HepG2 (cell line): ENCODE data around the gene CALY. TPM values are rescaled to one million over a fixed set of nuclear protein-coding genes. Genes with fewer than 3 reads are reported as not detected.

Source experiments
- CENPT ChIP-seq: sonication (generic); formaldehyde crosslinking; IDR thresholded peaks from 2 replicates; pipeline ENCODE4 v1.8.0; 2022; ENCODE audit warnings: low read depth, mild to moderate bottlenecking, moderate library complexity, missing genetic modification reagents
- CHD2 ChIP-seq: IDR thresholded peaks from 2 replicates; pipeline ENCODE4 v1.6.1; 2011; ENCODE audit warnings: low read depth, low read length, improper control_type of control experiment
- GATAD2A ChIP-seq: IDR thresholded peaks from 2 replicates; pipeline ENCODE4 v1.6.1; 2016
- IKZF4 ChIP-seq: sonication (generic); formaldehyde crosslinking; IDR thresholded peaks from 2 replicates; pipeline ENCODE4 v1.5.1; 2020; ENCODE audit warnings: borderline replicate concordance, mild to moderate bottlenecking, low read depth, missing genetic modification reagents; ENCODE audit errors: not compliant biosample characterization
- NFYC ChIP-seq: IDR thresholded peaks from 2 replicates; pipeline ENCODE4 v1.6.1; 2016; ENCODE audit warnings: missing genetic modification reagents, missing compliant biosample characterization
- NR2C2 ChIP-seq: sonication (generic); formaldehyde crosslinking; IDR thresholded peaks from 2 replicates; pipeline ENCODE4 v1.4.0; 2020; ENCODE audit warnings: missing genetic modification reagents, mild to moderate bottlenecking, moderate library complexity, borderline replicate concordance
- PAF1 ChIP-seq: IDR thresholded peaks from 2 replicates; pipeline ENCODE4 v1.6.1; 2016; ENCODE audit warnings: missing genetic modification reagents, missing compliant biosample characterization
- RAD21 ChIP-seq: fragments of 450-650 bp; formaldehyde crosslinking; IDR thresholded peaks from 2 replicates; pipeline ENCODE4 v1.5.0; 2020; ENCODE audit warnings: mild to moderate bottlenecking
- SRSF4 ChIP-seq: fragments of 200-400 bp; formaldehyde crosslinking; IDR thresholded peaks from one replicate; pipeline ENCODE4 v1.6.1; 2018; ENCODE audit warnings: mild to moderate bottlenecking, low read depth, low read length, moderate library complexity; ENCODE audit not compliant: poor library complexity, severe bottlenecking
- SYNCRIP ChIP-seq: fragments of 200-400 bp; formaldehyde crosslinking; IDR thresholded peaks from 2 replicates; pipeline ENCODE4 v1.6.1; 2018; ENCODE audit warnings: mild to moderate bottlenecking, low read depth, low read length; ENCODE audit not compliant: insufficient read depth
- ZBTB7A ChIP-seq: sonication (generic); formaldehyde crosslinking; IDR thresholded peaks from 2 replicates; pipeline ENCODE4 v1.8.0; 2022; ENCODE audit warnings: mild to moderate bottlenecking, missing genetic modification reagents
- ZNF232 ChIP-seq: sonication (generic); formaldehyde crosslinking; IDR thresholded peaks from 2 replicates; pipeline ENCODE4 v1.4.0; 2020; ENCODE audit warnings: missing genetic modification reagents, borderline replicate concordance
- ZNF430 ChIP-seq: sonication (generic); formaldehyde crosslinking; IDR thresholded peaks from 2 replicates; pipeline ENCODE4 v1.9.0; 2021; ENCODE audit warnings: mild to moderate bottlenecking, missing genetic modification reagents
- ZNF432 ChIP-seq: sonication (generic); formaldehyde crosslinking; IDR thresholded peaks from 2 replicates; pipeline ENCODE4 v1.5.0; 2020; ENCODE audit warnings: missing genetic modification reagents, mild to moderate bottlenecking, borderline replicate concordance
- ZNF460 ChIP-seq: sonication (generic); formaldehyde crosslinking; IDR thresholded peaks from 2 replicates; pipeline ENCODE4 v1.5.1; 2020; ENCODE audit warnings: missing genetic modification reagents, mild to moderate bottlenecking, borderline replicate concordance
- ZNF563 ChIP-seq: sonication (generic); formaldehyde crosslinking; IDR thresholded peaks from 2 replicates; pipeline ENCODE4 v1.8.0; 2022; ENCODE audit warnings: mild to moderate bottlenecking, moderate library complexity, missing genetic modification reagents
- ZNF614 ChIP-seq: IDR thresholded peaks from 2 replicates; pipeline ENCODE4 v1.6.1; 2018; ENCODE audit warnings: missing biosample characterization, missing genetic modification reagents, inconsistent platforms, borderline replicate concordance
- ZNF644 ChIP-seq: IDR thresholded peaks from 2 replicates; pipeline ENCODE4 v1.6.1; 2016; ENCODE audit warnings: low read depth
- ZNF766 ChIP-seq: sonication (generic); formaldehyde crosslinking; IDR thresholded peaks from 2 replicates; pipeline ENCODE4 v1.5.0; 2020; ENCODE audit warnings: missing genetic modification reagents, borderline replicate concordance
- polyA plus RNA-seq, 8 experiments: library from polyadenylated mRNA; depleted of rRNA in 3 of 8; stranded (reverse) in 7 of 8; unstranded in 1 of 8; fragments of >200 nt; fragmentation: Illumina TruSeq in 4 of 8; extraction: Trizol in 4 of 8; gene quantifications; 2 replicates each; pipeline versions ENCODE4 v1.2.1 to v1.2.3, GENCODE V29; 2011 to 2016; ENCODE audit warnings: low read depth in 4 of 8, missing spikeins in 1 of 8, mixed read lengths in 1 of 8; ENCODE audit not compliant: insufficient read depth in 1 of 8
- total RNA-seq, 5 experiments: library from RNA; depleted of rRNA; stranded (reverse); fragments of >200 nt; fragmentation: Illumina TruSeq; extraction: Trizol; gene quantifications; 2 replicates each; pipeline ENCODE4 v1.2.3, GENCODE V29; 2016; ENCODE audit warnings: low read depth in 1 of 5
- TF ChIP-seq, protein P1 (sequence below): sonication (generic); formaldehyde crosslinking; conservative IDR thresholded peaks from 2 replicates; pipeline ENCODE4 v1.8.0; 2022; ENCODE audit warnings: missing genetic modification reagents
- TF ChIP-seq, protein P2 (sequence below): IDR thresholded peaks from 2 replicates; pipeline ENCODE4 v1.6.1; 2012; ENCODE audit warnings: inconsistent platforms
- TF ChIP-seq, protein P3 (sequence below): sonication (generic); formaldehyde crosslinking; IDR thresholded peaks from 2 replicates; pipeline ENCODE4 v1.4.0; 2020; ENCODE audit warnings: missing genetic modification reagents, borderline replicate concordance
- TF ChIP-seq, protein P4 (sequence below): sonication (generic); formaldehyde crosslinking; IDR thresholded peaks from 2 replicates; pipeline ENCODE4 v1.4.0; 2020; ENCODE audit warnings: missing genetic modification reagents

Gene CALY
- total and polyA plus RNA-seq, 2 of the 13 experiments (the other 11 are each of a cell fraction or from before 2014, with no cell fraction given), result 0.08 TPM; not detected in 1

DNA sequence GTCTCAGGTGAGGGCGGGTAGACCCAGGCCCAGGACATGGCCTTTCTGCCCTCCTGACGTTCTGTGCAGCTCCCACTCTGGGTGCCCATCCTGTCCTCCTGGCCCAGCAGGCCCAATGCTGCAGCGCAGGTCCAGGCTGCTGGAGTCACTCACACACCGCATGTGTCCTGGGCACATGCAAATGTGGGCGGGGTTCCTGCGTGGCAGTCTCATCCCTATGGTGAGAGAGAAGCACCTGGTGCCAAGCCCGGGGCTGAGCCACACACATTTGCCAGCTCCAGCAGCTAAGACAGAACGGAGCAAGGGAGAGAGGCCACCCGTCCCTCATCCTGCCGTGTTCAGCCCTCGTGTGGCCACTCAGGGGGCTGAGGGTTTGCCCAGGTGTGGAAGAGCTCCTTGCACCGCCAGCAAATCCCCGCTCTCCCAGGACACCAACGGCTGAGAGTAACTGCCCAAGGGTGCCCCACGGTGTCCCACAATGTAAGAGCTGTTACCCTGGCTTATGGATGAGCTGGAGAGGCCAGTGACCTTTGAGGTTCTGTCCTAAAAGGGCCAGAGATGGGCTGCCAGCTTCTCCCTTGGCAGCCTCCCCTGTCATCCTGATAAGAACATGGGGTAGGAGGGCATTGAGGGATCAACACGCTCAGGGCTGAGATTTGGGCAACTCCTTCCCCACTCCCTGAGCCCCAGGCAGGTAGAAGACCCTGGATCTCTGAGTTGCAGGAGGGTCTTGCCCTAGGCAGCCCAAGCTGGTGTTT is 16.7 kb upstream of the CALY start (continued):
- TF ChIP-seq ZNF614 (CRISPR knock-in tag) (no peak), NR2C2 (CRISPR knock-in tag) (no peak), ZNF766 (CRISPR knock-in tag) (0 out of 2 replicates have a peak, but pooled peaks have one; percentile 30), ZNF644 (CRISPR knock-in tag) (no peak), ZNF432 (CRISPR knock-in tag) (no peak), SRSF4 (peak; percentile 66), CENPT (no peak), SYNCRIP (no peak), ZNF232 (CRISPR knock-in tag) (no peak), GATAD2A (CRISPR knock-in tag) (no peak), ZNF563 (CRISPR knock-in tag) (no peak), ZNF460 (CRISPR knock-in tag) (no peak), CHD2 (0 out of 2 replicates have a peak, but pooled peaks have one; percentile 15), ZNF430 (no peak), NFYC (no peak), IKZF4 (CRISPR knock-in tag) (no peak), ZBTB7A (CRISPR knock-in tag) (no peak), PAF1 (CRISPR knock-in tag) (no peak), RAD21 (CRISPR knock-in tag) (no peak; the same call in 1 of the 2 replicates)
- TF ChIP-seq, protein P1, sequence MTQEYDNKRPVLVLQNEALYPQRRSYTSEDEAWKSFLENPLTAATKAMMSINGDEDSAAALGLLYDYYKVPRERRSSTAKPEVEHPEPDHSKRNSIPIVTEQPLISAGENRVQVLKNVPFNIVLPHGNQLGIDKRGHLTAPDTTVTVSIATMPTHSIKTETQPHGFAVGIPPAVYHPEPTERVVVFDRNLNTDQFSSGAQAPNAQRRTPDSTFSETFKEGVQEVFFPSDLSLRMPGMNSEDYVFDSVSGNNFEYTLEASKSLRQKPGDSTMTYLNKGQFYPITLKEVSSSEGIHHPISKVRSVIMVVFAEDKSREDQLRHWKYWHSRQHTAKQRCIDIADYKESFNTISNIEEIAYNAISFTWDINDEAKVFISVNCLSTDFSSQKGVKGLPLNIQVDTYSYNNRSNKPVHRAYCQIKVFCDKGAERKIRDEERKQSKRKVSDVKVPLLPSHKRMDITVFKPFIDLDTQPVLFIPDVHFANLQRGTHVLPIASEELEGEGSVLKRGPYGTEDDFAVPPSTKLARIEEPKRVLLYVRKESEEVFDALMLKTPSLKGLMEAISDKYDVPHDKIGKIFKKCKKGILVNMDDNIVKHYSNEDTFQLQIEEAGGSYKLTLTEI, result no peak
- TF ChIP-seq, protein P2, sequence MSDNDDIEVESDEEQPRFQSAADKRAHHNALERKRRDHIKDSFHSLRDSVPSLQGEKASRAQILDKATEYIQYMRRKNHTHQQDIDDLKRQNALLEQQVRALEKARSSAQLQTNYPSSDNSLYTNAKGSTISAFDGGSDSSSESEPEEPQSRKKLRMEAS, result 0 out of 2 replicates have a peak, but pooled peaks have one; percentile 21
- TF ChIP-seq, protein P3, sequence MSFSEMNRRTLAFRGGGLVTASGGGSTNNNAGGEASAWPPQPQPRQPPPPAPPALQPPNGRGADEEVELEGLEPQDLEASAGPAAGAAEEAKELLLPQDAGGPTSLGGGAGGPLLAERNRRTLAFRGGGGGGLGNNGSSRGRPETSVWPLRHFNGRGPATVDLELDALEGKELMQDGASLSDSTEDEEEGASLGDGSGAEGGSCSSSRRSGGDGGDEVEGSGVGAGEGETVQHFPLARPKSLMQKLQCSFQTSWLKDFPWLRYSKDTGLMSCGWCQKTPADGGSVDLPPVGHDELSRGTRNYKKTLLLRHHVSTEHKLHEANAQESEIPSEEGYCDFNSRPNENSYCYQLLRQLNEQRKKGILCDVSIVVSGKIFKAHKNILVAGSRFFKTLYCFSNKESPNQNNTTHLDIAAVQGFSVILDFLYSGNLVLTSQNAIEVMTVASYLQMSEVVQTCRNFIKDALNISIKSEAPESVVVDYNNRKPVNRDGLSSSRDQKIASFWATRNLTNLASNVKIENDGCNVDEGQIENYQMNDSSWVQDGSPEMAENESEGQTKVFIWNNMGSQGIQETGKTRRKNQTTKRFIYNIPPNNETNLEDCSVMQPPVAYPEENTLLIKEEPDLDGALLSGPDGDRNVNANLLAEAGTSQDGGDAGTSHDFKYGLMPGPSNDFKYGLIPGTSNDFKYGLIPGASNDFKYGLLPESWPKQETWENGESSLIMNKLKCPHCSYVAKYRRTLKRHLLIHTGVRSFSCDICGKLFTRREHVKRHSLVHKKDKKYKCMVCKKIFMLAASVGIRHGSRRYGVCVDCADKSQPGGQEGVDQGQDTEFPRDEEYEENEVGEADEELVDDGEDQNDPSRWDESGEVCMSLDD (CRISPR knock-in tag), result no peak
- TF ChIP-seq, protein P4, sequence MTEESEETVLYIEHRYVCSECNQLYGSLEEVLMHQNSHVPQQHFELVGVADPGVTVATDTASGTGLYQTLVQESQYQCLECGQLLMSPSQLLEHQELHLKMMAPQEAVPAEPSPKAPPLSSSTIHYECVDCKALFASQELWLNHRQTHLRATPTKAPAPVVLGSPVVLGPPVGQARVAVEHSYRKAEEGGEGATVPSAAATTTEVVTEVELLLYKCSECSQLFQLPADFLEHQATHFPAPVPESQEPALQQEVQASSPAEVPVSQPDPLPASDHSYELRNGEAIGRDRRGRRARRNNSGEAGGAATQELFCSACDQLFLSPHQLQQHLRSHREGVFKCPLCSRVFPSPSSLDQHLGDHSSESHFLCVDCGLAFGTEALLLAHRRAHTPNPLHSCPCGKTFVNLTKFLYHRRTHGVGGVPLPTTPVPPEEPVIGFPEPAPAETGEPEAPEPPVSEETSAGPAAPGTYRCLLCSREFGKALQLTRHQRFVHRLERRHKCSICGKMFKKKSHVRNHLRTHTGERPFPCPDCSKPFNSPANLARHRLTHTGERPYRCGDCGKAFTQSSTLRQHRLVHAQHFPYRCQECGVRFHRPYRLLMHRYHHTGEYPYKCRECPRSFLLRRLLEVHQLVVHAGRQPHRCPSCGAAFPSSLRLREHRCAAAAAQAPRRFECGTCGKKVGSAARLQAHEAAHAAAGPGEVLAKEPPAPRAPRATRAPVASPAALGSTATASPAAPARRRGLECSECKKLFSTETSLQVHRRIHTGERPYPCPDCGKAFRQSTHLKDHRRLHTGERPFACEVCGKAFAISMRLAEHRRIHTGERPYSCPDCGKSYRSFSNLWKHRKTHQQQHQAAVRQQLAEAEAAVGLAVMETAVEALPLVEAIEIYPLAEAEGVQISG (CRISPR knock-in tag), result 0 out of 2 replicates have a peak, but pooled peaks have one; percentile 1
